ENCODE data around the gene NDFIP1.

The NDFIP1 gene, protein sequence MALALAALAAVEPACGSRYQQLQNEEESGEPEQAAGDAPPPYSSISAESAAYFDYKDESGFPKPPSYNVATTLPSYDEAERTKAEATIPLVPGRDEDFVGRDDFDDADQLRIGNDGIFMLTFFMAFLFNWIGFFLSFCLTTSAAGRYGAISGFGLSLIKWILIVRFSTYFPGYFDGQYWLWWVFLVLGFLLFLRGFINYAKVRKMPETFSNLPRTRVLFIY
- 79.0 to 125 (median 107) reads per million in 4 donors for total RNA-seq

- peak; percentile 67 to 85 (median 77) for DNase-seq
Observed at GRCh38 chr5:142108432-142109330, at the start of gene NDFIP1. TSS of gene NDFIP1 (plus strand) at chr5:142108779. CDS start at chr5:142108975, 196 bp downstream.

DNA sequence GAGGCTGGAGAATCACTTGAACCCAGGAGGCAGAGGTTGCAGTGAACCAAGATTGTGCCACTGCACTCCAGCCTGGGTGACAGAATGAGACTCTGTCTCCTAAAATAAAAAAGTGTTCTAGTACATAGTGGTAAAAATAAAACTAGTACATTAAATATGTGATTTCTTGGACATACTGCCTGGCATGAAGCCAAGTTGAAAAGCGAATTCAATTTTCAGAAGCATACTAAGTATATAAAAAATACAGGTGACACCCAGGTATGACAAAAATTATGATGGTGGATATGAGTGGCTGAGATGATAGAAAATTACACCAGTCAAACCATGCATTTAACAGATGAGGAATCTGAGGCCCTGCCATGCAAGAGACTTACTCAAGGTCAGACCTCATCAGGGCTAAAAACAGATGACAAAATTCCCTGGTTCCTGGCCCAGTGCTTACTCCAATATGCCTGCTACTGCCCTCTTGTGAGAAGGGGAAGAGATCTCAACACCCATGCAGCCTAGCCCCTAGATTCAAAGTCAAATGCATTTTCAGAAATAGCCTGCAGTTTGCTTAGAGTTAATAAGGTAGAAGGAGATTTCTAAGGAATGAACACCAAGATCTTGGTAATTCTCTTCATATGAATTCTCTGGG is 49.2 kb upstream of the NDFIP1 start:
- no peak for DNase-seq

DNA sequence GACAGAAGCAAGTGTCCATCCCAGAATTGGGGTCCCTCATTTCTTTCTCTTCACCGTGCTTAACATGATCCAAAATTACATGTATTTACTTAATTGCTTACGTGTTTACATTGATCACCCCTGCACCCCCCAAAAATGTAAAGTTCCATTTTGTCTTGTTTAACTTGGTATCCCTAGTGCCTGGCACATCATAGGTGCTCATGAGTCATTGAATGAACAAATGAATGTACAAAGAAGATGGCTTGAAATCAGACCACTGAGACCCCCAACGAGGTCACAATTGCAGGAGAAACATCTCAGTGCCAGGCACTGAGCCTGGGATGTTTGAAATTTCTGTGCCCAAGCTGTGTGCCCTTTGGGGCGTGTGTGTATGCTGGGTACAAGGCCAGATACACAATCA is 45.2 kb upstream of the NDFIP1 start:
- DNase-seq = no peak

DNA sequence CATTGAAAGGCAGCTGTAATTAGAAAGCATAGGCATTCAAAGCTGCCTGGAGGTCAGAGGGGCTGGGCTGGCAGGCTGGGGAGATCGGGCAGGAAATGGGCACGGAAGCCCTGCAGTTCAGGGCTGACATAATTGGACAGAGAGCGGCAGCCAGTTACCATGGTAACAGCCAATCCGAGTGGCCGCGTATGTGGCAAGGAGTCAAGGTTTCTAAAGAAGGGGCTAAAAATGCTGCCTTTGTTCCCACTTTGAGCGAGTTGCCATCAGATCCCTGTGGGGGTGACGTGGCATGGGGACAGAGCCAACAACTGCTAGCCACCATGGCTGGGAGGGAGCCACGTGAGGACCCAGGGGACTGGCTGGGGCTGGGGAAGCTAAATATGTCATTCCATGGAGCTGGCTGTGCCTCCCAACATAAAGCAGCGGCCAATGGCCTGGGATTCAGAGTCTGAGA is 44.7 kb upstream of the NDFIP1 start:
- peak in 2 of 5 donors; percentile 17 to 63 for DNase-seq

DNA sequence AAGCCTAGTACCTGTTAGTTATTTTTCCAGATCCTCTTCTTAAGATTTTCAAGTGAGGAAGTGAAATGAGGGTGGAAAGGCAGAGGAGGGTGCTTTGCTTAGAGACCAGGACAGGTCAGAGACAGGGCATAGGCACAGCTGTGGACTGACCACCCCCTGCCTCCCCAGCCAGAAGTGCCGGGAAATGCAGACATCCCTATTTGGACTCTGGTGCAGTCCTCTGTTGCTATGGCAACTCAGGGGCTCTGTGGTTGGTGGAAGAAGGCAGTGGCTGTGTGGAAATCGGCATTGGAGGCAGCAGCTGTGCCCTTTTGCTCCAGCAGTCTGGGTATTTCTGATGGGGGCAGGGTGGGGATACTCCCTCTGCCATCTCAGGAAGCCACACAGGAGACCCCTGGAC is 43.3 kb upstream of the NDFIP1 start:
- no peak for DNase-seq

- no peak for DNase-seq
Observed at GRCh38 chr5:142069606-142070399, 38.8 kb upstream of the NDFIP1 start.

DNA sequence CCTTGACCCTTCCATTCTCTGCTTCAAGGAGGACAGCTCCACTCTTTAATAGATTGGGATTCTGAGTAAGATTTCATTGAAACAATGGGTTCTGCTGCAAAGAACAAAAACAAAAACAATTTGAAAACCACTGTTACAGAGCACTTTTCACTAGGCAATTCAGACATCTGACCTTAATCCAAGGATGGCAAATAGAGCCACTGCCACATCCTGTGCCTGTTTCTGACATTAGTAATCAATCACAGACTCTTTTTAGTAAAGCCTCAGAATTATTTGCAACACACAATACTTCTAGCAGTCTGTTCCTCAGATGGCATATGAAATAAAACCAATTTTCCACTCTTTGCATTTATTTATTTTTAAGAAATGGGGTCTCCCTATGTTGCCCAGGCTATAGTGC is 37.8 kb upstream of the NDFIP1 start:
- DNase-seq = no peak

DNA sequence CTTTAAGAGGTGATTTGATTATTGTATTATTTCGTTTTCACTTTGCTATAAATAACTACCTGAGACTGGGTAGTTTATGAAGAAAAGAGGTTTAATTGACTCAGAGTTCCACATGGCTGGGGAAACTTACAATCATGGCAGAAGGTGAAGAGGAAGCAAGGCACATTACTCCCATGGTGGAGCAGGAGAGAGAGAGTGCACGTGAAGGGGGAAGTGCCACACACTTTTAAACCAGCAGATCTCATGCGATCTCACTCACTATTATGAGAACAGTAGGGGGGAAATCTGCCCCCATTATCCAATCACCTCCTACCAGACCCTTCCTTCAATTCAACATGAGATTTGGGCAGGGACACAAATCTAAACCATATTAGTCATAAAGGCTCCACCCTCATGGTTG is 36.1 kb upstream of the NDFIP1 start:
- no peak for DNase-seq

GRCh38 chr5:142073362-142073988 is 35.1 kb upstream of the NDFIP1 start:
- DNase-seq = no peak

DNA sequence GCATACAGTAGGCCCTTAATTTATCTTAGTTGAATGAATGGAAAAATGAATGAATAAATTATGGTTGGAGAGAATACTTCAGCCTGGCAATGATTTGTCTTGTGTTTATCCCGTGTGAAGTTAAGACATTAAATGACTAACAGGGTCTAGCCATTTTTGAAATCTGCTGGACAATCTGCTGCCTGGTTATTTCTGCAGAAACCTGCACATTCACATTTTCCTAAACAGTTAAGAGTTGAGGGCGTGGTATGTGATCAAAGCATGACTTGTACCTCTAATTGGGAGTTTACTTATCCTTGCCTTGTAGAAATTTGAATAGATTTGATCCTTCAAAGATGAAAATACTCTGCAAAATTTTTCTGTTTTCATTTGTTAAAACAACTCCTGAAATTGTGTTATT is 34.6 kb upstream of the NDFIP1 start:
- DNase-seq = no peak

GRCh38 chr5:142078221-142078620 is 30.4 kb upstream of the NDFIP1 start:
- DNase-seq = no peak

DNA sequence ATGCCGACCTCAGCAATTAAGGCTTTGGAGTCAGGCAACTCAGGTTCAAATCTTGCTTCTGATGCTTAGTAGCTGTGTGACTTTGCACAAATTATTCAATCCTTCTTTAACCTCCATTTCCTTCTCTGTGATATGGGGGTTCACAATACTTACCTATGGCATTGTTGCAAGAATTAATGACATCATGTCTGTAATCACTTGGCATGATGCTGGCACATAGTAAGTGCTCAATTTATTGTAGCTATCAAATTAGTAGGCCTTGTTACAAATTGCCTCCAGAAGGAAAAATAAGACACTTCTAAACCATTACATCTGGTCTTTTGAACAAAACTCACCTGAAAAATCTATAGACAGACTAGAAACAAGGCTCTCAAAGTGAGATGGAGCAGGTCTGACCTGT is 29.9 kb upstream of the NDFIP1 start:
- DNase-seq = no peak

DNA sequence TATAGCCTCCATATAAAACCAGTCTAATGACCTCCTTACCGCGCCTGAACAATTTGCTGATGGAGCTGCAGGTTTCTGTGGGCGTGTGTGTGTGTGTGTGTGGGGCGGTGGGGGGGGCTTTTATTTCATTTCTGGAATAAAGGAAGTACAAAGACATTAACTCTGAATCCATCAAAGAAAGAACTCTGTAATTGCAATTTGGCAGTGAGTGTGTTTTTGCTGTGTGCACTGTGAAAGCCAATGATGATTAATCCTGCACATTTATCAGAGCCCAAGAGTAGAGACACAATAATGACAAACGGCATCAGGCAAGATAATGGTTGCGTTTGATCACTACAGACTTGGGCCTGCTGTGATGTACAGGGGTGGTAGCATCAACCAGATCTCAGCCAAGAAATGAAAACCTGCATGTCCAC is 29.3 kb upstream of the NDFIP1 start:
- no peak for DNase-seq

- DNase-seq = no peak
Observed at GRCh38 chr5:142080248-142080647, 28.3 kb upstream of the NDFIP1 start.

GRCh38 chr5:142082182-142082781 is 26.3 kb upstream of the NDFIP1 start:
- no peak for DNase-seq

GRCh38 chr5:142086229-142086628 is 22.4 kb upstream of the NDFIP1 start:
- DNase-seq = no peak

DNA sequence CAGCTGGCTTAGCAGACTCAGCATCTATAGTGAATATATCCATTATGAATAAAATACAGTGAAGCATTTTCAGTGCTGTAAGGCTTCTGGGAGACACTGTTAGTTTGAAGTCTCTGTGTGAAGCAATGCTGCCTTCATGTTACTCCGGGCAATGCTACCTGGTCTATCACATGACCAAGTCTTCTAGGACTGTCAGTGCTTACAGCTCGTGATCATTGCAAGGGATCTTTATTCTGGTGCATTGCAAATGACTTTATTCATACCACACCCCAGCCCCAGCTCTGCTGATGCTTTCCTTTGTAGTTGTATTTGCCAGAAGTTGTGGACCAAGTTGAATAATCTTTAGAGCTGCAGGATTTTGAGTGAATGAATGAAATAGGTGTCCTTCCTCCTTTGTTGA is 21.9 kb upstream of the NDFIP1 start:
- no peak for DNase-seq

DNA sequence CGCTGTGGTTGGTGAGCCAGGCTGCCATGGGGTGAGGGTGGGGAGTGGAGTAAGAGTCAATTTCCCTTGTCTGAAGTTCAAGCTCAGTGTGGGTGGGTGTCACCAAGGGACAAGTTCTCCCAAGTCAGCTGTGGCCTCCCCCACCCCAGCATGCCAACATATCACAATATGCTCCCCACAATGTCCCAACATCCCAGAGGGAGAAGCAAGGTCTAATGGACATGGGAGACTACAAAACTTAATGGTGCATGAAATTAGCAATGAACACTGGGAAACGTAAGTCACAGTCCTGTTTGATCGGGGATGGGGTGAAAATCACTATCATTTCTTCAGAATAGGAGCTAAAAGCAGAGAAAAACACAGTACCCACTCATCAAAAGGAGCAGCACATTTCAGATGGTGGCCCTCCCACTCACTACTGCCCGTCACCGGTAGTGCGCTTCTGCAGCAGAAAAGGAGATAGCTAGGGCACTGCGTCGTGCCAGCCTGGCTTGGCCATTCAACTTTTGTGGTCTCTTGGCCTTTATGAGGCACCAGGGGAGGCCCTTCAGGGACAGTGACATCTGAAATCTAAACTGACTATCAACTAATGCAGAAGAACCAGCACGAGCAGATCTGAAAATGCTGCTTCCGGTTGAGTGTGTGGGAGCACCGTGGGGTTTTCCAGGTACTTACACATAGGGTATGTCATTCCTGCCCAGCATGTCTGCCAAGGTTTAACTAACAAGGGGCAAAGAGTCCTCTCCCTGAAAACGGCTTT is 20.5 kb upstream of the NDFIP1 start:
- DNase-seq = peak in 1 of 5 donors; percentile 49

- DNase-seq = peak in 1 of 5 donors; percentile 34
Observed at GRCh38 chr5:142088855-142089479, 19.6 kb upstream of the NDFIP1 start.

DNA sequence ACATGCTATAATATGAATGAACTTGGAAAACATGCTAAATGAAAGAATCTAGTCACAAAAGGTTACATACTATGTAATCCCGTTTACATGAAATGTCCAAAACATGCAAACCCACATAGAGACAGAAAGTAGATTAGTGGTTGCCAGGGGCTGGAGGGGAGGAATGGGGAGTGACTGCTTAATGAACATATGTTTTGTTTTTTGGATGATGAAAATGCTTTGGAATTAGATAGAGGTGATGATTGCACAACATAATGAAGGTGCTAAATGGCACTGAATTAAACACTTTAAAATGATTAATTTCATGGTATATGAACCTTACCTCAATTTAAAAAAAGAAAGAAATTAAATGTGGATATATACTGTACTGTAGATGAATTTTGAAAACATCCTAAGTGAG is 17.6 kb upstream of the NDFIP1 start:
- DNase-seq = no peak
